Gastrocnemius medialis (tissue), 4 donors: ENCODE measurements around the gene APEH. TPM values are rescaled to one million over a fixed set of nuclear protein-coding genes. Genes with fewer than 3 reads are reported as not detected.

Source experiments
- ATAC-seq, 2 donors: fragments of 150-250 bp; one replicate each; pipeline ENCODE4 v1.9.1; 2016
- DNase-seq, 2 donors: peaks; one replicate each; pipeline ENCODE4 v3.0.0-alpha.2; 2019
- H3K27ac ChIP-seq, 4 donors: fragments of 200-600 bp; sonication (generic); 1 replicate in 1 of 4; 2 replicates in 3 of 4; pipeline ENCODE4 v1.5.1; 2016 to 2018; ENCODE audit warnings: mild to moderate bottlenecking in 2 of 4, moderate library complexity in 1 of 4
- H3K27me3 ChIP-seq, 3 donors: fragments of 200-600 bp; sonication (generic) in 2 of 3; 1 replicate in 1 of 3; 2 replicates in 2 of 3; pipeline versions ENCODE4 v1.5.1 to v1.6.0; 2016 to 2019; ENCODE audit warnings: mild to moderate bottlenecking in 1 of 3, moderate library complexity in 1 of 3
- H3K36me3 ChIP-seq, 2 donors: fragments of 200-600 bp; sonication (generic) in 1 of 2; one replicate each; pipeline ENCODE4 v1.5.1; 2017 to 2018
- H3K4me1 ChIP-seq, 2 donors: fragments of 200-600 bp; sonication (generic) in 1 of 2; one replicate each; pipeline ENCODE4 v1.5.1; 2016 to 2017; ENCODE audit warnings: mild to moderate bottlenecking in 2 of 2
- H3K4me3 ChIP-seq, 4 donors: fragments of 200-600 bp; sonication (generic) in 3 of 4; 1 replicate in 1 of 4; 2 replicates in 3 of 4; pipeline ENCODE4 v1.5.1; 2016 to 2019; ENCODE audit warnings: mild to moderate bottlenecking in 2 of 4
- H3K9me3 ChIP-seq, 3 donors: fragments of 200-600 bp; sonication (generic) in 2 of 3; 1 replicate in 1 of 3; 2 replicates in 2 of 3; pipeline ENCODE4 v1.5.1; 2016 to 2019
- POLR2A ChIP-seq, 2 donors: fragments of 450-650 bp; IDR thresholded peaks; one replicate each; pipeline ENCODE4 v1.6.1; 2017; ENCODE audit warnings: antibody characterized with exemption in 2 of 2, mild to moderate bottlenecking in 2 of 2, moderate library complexity in 2 of 2
- in situ Hi-C, 4 donors: fragments of 200-750 bp; cut with MboI; loops; one replicate each; pipeline versions ENCODE4 v1.15.0 to v1.8.0; 2017; ENCODE audit warnings: low sequenced_read_pairs in 4 of 4
- intact Hi-C: fragments of 100-400 bp; cut with DNase I; formaldehyde crosslinking; loops from one replicate; pipeline ENCODE4 v1.15.1; 2023; ENCODE audit warnings: low total_unique reads
- total RNA-seq, 4 donors: library from RNA; depleted of rRNA; stranded (reverse); fragments of >200 nt; gene quantifications; one replicate each; pipeline versions ENCODE4 v1.1.0 to v1.2.3, GENCODE V29; 2016
- TF ChIP-seq, protein P1 (sequence below), 5 experiments: fragments of 450-650 bp in 3 of 5; fragments of 200-600 bp in 2 of 5; sonication (generic) in 2 of 5; IDR thresholded peaks in 4 of 5; conservative IDR thresholded peaks in 1 of 5; 1 replicate in 4 of 5; 2 replicates in 1 of 5; pipeline ENCODE4 v1.5.1; 2016 to 2019; ENCODE audit warnings: antibody characterized with exemption in 5 of 5, mild to moderate bottlenecking in 3 of 5, moderate library complexity in 3 of 5

Gene APEH
- total RNA-seq, 4 donors from 2014 or later = 103 to 140 (median 108) TPM

DNA sequence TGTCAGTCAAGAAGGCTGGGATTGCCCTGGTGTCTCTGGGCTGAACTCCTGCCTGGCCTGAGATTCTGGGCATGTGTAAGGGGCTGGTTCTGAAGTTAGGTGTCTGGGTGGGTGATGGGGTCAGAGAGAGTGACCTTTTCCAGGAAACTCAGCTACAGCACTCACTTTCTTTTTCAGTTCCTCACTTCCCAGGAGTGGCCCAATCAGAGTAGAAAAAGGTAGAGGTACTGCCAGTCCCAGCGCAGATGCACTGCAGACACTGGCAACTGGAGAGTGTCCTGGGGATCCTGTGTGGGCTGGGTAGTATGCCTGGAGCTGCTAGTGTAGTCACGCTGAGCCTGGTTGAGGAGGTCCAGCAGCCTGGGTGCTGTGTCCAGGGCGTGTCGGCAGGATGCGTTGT lies 46.5 kb upstream of the APEH start:
- intact Hi-C loops = no loop called here
- Histone ChIP-seq H3K27ac (no peak overlapping the region), H3K4me1 (no peaks in the 10 kb centered on the region), H3K27me3 (no peaks in the 10 kb centered on the region), H3K9me3 (no peaks in the 10 kb centered on the region), H3K36me3 (no peaks in the 10 kb centered on the region), H3K4me3 (no peak overlapping the region)
- in situ Hi-C loops = no loop called here
- DNase-seq (no peak), ATAC-seq (no peak)
- TF ChIP-seq, protein P1, sequence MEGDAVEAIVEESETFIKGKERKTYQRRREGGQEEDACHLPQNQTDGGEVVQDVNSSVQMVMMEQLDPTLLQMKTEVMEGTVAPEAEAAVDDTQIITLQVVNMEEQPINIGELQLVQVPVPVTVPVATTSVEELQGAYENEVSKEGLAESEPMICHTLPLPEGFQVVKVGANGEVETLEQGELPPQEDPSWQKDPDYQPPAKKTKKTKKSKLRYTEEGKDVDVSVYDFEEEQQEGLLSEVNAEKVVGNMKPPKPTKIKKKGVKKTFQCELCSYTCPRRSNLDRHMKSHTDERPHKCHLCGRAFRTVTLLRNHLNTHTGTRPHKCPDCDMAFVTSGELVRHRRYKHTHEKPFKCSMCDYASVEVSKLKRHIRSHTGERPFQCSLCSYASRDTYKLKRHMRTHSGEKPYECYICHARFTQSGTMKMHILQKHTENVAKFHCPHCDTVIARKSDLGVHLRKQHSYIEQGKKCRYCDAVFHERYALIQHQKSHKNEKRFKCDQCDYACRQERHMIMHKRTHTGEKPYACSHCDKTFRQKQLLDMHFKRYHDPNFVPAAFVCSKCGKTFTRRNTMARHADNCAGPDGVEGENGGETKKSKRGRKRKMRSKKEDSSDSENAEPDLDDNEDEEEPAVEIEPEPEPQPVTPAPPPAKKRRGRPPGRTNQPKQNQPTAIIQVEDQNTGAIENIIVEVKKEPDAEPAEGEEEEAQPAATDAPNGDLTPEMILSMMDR (IDR thresholded peaks at IDR 0.05 in 4 of 5, conservative IDR thresholded peaks at IDR 0.05 in 1 of 5) = no peak
- TF ChIP-seq POLR2A (IDR thresholded peaks at IDR 0.05) = no peak

DNA sequence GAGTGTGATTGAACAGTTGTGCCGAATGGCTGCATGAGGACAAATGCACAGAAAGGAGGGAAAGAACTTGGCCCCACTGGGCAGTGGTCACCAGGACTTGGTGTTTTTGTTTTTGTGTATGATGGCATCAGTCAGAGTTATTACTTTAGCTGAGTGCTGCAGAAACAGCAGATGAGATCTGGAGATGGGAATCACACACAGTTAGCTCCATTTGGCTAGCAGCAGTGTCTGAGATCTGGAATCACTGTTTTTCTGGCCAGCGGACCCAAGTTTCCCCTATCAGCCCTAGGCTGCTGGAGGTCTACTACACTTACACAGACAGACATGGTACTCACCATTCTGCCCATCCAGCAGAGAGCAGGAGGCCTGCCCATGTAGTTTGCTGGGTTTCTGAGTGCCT lies 45.9 kb upstream of the APEH start:
- H3K4me3 ChIP-seq = no peak overlapping the region
- in situ Hi-C loops = no loop called here
- no peaks in the 10 kb centered on the region for H3K4me1 ChIP-seq
- H3K27me3 ChIP-seq = no peaks in the 10 kb centered on the region
- DNase-seq (no peak), ATAC-seq (no peak)
- intact Hi-C loops = no loop called here
- no peaks in the 10 kb centered on the region for H3K9me3 ChIP-seq
- no peaks in the 10 kb centered on the region for H3K36me3 ChIP-seq
- TF ChIP-seq, protein P1 (IDR thresholded peaks at IDR 0.05 in 4 of 5, conservative IDR thresholded peaks at IDR 0.05 in 1 of 5) = no peak
- TF ChIP-seq POLR2A (IDR thresholded peaks at IDR 0.05) = no peak
- H3K27ac ChIP-seq = no peak overlapping the region

DNA sequence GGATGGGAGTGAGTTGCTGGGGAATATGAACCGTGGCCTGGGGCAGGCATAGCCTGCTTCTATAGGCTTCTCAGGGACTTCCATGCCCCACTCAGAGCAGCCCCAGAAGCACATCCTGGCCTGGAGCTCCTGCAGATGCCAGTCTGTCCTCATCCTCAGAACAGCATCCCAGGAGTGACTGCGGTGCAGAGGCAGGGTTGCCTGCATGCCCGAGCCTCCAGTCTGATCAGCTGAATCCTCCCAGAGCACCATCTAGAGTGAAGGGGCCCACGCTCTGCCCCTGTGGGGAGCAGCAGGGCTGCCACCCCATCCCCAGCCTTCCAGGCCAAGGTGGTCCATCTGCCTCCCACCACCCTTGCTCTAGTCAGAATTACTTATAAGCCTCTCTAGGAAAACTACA lies 44.7 kb upstream of the APEH start:
- intact Hi-C loops = no loop called here
- no peak for ATAC-seq
- H3K27me3 ChIP-seq = no peaks in the 10 kb centered on the region

DNA sequence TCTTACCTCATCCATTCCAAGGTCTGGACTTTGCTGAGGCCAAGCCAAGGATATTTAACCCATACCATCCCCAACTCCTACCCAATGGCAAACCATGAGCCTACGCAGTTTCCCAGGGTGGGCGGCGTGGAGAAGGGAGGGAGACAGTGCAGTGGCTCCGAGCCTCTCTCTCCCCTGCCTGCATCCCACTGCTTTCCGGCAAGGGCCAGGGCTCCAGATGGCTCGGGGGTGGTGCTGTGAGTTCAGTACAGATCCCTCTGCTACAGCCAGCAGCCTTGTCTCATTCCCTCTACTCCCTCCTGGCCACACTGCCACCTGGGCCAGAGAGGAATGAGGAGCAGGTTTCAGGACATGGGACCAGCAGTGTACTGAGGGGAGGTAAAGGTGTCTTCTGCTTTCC lies 44.3 kb upstream of the APEH start:
- in situ Hi-C loops = no loop called here

More for the DNA sequence above, 44.7 kb upstream of the APEH start:
- H3K4me1 ChIP-seq = no peaks in the 10 kb centered on the region
- no peaks in the 10 kb centered on the region for H3K36me3 ChIP-seq
- in situ Hi-C loops = no loop called here
- DNase-seq = no peak
- H3K27ac ChIP-seq = no peak overlapping the region
- H3K9me3 ChIP-seq = no peaks in the 10 kb centered on the region
- TF ChIP-seq POLR2A (IDR thresholded peaks at IDR 0.05) = no peak
- H3K4me3 ChIP-seq = no peak overlapping the region

DNA sequence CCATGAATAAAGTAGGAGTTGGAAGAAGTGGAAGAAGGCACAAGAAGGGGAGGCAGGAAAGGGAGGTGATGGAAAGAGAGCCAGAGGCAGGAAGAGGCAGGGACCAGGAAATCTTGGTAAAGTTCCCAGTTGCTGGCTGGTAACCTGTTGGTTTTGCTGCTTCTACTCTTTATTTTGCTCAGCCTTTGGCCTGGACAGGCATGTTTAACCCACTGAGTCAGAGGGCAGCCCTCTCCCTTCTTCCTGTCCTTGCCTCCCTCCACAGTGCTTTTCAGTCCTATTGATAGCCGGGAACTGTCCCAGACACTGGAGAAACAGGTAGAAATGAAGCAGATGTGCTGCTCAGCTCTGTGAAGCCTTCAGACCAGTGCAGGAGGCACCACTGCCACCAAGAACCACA lies 43.4 kb upstream of the APEH start:
- Histone ChIP-seq H3K27me3 (no peaks in the 10 kb centered on the region), H3K27ac (no peak overlapping the region), H3K4me3 (no peak overlapping the region), H3K4me1 (no peaks in the 10 kb centered on the region), H3K36me3 (no peaks in the 10 kb centered on the region), H3K9me3 (no peaks in the 10 kb centered on the region)
- in situ Hi-C loops (no loop called here), intact Hi-C loops (no loop called here)
- no peak for TF ChIP-seq POLR2A (IDR thresholded peaks at IDR 0.05)
- TF ChIP-seq, protein P1 (IDR thresholded peaks at IDR 0.05 in 4 of 5, conservative IDR thresholded peaks at IDR 0.05 in 1 of 5) = no peak
- DNase-seq (no peak), ATAC-seq (no peak)

More for the DNA sequence above, 44.3 kb upstream of the APEH start:
- H3K9me3 ChIP-seq = no peaks in the 10 kb centered on the region
- H3K4me1 ChIP-seq = no peaks in the 10 kb centered on the region
- no peak for ATAC-seq
- H3K27ac ChIP-seq = no peak overlapping the region
- no peaks in the 10 kb centered on the region for H3K36me3 ChIP-seq
- no peaks in the 10 kb centered on the region for H3K27me3 ChIP-seq
- intact Hi-C loops = no loop called here
- H3K4me3 ChIP-seq = no peak overlapping the region
- TF ChIP-seq, protein P1 (IDR thresholded peaks at IDR 0.05 in 4 of 5, conservative IDR thresholded peaks at IDR 0.05 in 1 of 5) = no peak
- no peak for TF ChIP-seq POLR2A (IDR thresholded peaks at IDR 0.05)
- no peak for DNase-seq
